Type B pancreatic cell (in vitro differentiated cells): Measurements from ENCODE around the gene SMYD3. TPM values are rescaled to one million over a fixed set of nuclear protein-coding genes. Genes with fewer than 3 reads are reported as not detected.

Source experiments
- DNase-seq: peaks from one replicate; pipeline ENCODE4 v3.0.0; 2021; ENCODE audit warnings: mixed read lengths; ENCODE audit not compliant: unreplicated experiment; ENCODE audit errors: extremely low spot score
- H3K27ac Mint-ChIP-seq: 2 replicates; pipeline ENCODE4 v1.8.0; 2021; ENCODE audit warnings: mild to moderate bottlenecking, mixed read lengths
- H3K27me3 Mint-ChIP-seq: 2 replicates; pipeline ENCODE4 v1.8.0; 2021; ENCODE audit warnings: mixed read lengths
- H3K36me3 Mint-ChIP-seq: 2 replicates; pipeline ENCODE4 v1.8.0; 2021; ENCODE audit warnings: mixed read lengths
- H3K4me1 Mint-ChIP-seq: one replicate; pipeline ENCODE4 v1.8.0; 2021; ENCODE audit warnings: mixed read lengths; ENCODE audit not compliant: unreplicated experiment
- H3K4me3 Mint-ChIP-seq: 2 replicates; pipeline ENCODE4 v1.8.0; 2021; ENCODE audit warnings: mild to moderate bottlenecking, mixed read lengths
- H3K9me3 Mint-ChIP-seq: 2 replicates; pipeline ENCODE4 v1.8.0; 2021; ENCODE audit warnings: mixed read lengths
- CTCF ChIP-seq: fragments of 200-600 bp; sonication (generic); conservative IDR thresholded peaks from 2 replicates; pipeline ENCODE4 v1.5.0; 2021; ENCODE audit warnings: antibody characterized with exemption, mild to moderate bottlenecking
- total RNA-seq: library from RNA; stranded (reverse); gene quantifications from 2 replicates; pipeline ENCODE4 v1.2.1, GENCODE V29; 2021; ENCODE audit warnings: low replicate concordance

The SMYD3 gene
- total RNA-seq, 1 donor from 2014 or later: 19.4 TPM

GRCh38 chr1:246005067-246005466, 502.0 kb downstream of the SMYD3 start:
- H3K27ac Mint-ChIP-seq: no peak overlapping the region
- H3K9me3 Mint-ChIP-seq: peaks cover 6% of the 10 kb centered on the region
- H3K4me1 Mint-ChIP-seq: peaks cover 11% of the 10 kb centered on the region
- TF ChIP-seq CTCF: no peak
- H3K4me3 Mint-ChIP-seq: no peak overlapping the region
- H3K36me3 Mint-ChIP-seq: no peaks in the 10 kb centered on the region
- no peak for DNase-seq
- peaks cover 3% of the 10 kb centered on the region for H3K27me3 Mint-ChIP-seq

GRCh38 chr1:246004301-246004700, 502.8 kb downstream of the SMYD3 start:
- no peak overlapping the region for H3K27ac Mint-ChIP-seq
- H3K4me3 Mint-ChIP-seq: no peak overlapping the region
- peaks cover 6% of the 10 kb centered on the region for H3K9me3 Mint-ChIP-seq
- H3K4me1 Mint-ChIP-seq: peaks cover 11% of the 10 kb centered on the region
- H3K36me3 Mint-ChIP-seq: no peaks in the 10 kb centered on the region
- peaks cover 3% of the 10 kb centered on the region for H3K27me3 Mint-ChIP-seq
- no peak for TF ChIP-seq CTCF
- no peak for DNase-seq

- DNase-seq: no peak
- Mint-ChIP-seq H3K36me3 (peaks cover 5% of the 10 kb centered on the region), H3K27ac (no peak overlapping the region), H3K4me1 (peaks cover 8% of the 10 kb centered on the region), H3K9me3 (peaks cover 6% of the 10 kb centered on the region), H3K4me3 (no peak overlapping the region), H3K27me3 (peaks cover 3% of the 10 kb centered on the region)
- peak; percentile 27 for TF ChIP-seq CTCF
These were observed 503.7 kb downstream of the SMYD3 start for GRCh38 chr1:246003442-246003730.

- DNase-seq: peak; percentile 88
- H3K36me3 Mint-ChIP-seq: peaks cover 5% of the 10 kb centered on the region
- H3K4me1 Mint-ChIP-seq: peaks cover 7% of the 10 kb centered on the region
- peaks cover 6% of the 10 kb centered on the region for H3K9me3 Mint-ChIP-seq
- H3K27ac Mint-ChIP-seq: no peak overlapping the region
- H3K4me3 Mint-ChIP-seq: no peak overlapping the region
- TF ChIP-seq CTCF: peak; percentile 92
- H3K27me3 Mint-ChIP-seq: peaks cover 3% of the 10 kb centered on the region
These were observed 504.2 kb downstream of the SMYD3 start for GRCh38 chr1:246002725-246003441.

- Mint-ChIP-seq H3K4me3 (no peak overlapping the region), H3K4me1 (peaks cover 10% of the 10 kb centered on the region), H3K27me3 (peaks cover 3% of the 10 kb centered on the region), H3K9me3 (peaks cover 6% of the 10 kb centered on the region), H3K36me3 (peaks cover 7% of the 10 kb centered on the region), H3K27ac (no peak overlapping the region)
- no peak for DNase-seq
- no peak for TF ChIP-seq CTCF
These were observed 505.2 kb downstream of the SMYD3 start for GRCh38 chr1:246001837-246002230.
